ENCODE results near the gene GJC3.
"Not testable (repeated sequence)": the region's sequence is repeated elsewhere in the genome, so short reads cannot be mapped to it uniquely, and the experiment has no call there.

GJC3 gene

DNA sequence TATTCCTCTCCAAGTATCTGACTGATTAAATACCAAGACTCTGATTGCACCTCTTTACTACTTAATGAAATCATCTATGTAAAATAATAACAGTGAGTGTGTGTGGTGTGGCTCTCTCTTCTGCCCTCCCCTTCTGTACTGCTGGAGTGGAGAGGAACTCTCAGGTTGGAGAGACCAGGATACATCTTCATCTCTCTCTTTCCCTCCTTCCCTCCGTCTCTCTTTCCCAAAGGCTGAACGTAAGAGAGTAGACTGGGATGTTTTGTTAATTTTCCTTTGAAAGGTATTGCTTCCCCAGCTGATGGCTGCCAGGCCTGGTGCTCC lies 272 bp upstream of the GJC3 start:
- no peak for DNase-seq (ENCODE audit: low read depth)

DNA sequence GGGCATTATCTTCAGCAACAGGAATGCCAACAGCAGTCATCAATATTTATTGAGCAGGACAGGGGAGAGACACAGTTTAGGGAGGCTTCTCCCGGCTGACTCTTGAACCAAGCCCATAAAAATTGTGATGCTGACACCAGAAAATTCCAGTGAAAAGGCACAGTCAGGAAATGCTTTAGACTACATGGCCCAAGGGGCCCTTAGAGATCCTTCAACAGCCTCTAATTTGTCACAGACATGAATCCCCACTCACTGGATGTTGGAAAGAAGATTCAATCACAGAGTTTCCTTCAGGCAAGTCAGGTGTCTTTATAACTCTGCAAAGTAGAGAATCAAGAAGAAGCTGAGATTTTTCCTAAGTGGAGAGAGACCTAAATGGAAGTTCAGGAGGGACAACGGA lies 1.2 kb downstream of the GJC3 start:
- DNase-seq (ENCODE audit: low read depth), result no peak

DNA sequence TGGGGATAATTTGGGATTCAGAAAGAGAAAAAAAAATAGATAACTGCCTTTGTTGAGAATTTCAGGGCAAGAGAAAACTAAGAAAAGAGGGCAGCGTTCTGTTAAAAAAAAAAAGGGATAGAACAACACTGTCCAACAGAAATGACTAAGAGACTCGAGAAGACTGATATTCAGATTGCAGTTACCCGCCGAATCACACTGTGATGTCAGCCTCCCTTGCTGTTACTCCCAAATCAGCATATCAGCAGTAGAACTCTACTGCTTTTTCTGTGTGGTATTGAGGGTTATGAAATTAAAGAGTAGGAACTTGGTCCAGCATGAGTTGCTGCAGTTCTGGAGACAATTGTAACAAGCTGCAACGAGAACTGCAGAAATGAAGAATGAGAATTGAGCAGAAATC lies 1.9 kb downstream of the GJC3 start:
- no peak for DNase-seq (ENCODE audit: low read depth)

DNA sequence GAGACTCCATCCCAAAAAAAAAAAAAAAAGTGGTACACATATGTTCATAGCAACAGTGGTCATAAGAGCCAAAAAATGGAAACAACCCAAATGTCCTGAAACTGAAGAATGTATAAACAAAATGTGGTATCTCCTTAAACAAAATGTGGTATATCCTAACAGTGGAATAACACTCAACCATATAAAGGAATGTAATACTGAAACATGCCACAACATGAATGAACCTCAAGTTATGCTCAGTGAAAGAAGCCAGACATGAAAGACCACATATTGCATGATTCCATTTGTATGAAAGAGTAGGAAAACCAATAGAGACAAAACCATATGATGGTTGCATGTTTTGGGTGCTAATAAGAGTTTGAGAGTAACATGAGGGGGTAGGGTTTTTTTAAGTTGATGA lies 3.1 kb downstream of the GJC3 start:
- no peak for DNase-seq (ENCODE audit: low read depth)

DNA sequence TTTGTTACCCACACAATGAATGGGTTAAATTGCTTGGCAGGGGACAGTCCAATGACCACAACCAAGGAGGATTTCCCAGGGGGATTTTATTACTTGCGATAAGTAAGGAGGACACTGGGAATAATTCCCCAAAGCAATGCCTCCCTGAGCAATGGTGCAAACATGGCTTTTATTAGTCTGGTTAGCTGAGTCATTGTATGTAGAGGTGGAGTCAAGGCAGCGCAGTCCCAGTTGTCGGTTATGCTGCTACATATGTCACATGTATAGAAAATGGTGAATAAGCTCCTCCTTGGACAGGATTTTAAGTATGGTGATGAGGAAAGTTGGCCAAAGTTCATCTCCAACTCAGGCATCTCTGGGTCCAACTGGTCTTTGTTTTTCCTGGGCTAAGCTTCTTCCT lies 6.2 kb downstream of the GJC3 start:
- DNase-seq (ENCODE audit: low read depth), result no peak

DNA sequence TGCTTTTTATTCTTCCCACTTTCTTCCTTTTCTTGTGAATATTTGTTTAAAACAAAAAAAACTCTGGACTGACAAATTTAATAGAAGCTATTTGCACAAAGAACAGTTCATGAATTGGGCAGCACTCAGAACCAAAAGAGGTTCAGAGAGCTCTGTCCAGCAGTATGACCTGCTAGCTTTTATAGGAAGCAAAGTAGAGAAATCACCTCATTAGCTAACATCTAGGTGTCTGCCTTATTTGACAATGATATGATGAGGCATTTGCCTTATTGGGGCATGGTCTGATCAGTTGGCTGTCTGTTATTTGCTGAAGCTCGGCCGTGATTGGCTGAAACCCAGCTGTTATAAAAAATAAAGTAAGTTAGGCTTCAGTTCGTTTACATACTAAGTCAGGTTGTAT lies 9.3 kb downstream of the GJC3 start:
- DNase-seq (ENCODE audit: low read depth), result no peak

DNA sequence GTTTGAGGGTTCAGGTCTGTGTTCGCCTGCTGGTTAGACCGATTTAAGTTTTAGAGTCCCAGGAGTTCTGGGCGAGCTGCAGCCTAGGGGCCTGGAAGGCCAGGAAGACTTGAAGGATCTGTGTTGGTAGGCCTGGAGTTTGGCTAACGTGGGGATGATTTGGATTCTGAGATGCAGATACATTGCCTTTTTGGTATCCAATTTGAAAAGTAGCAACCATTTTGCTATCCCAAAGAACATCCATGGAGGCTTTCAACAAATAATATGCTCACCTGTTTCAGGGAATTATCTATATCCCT lies 9.7 kb downstream of the GJC3 start:
- no peak for DNase-seq (ENCODE audit: low read depth)

DNA sequence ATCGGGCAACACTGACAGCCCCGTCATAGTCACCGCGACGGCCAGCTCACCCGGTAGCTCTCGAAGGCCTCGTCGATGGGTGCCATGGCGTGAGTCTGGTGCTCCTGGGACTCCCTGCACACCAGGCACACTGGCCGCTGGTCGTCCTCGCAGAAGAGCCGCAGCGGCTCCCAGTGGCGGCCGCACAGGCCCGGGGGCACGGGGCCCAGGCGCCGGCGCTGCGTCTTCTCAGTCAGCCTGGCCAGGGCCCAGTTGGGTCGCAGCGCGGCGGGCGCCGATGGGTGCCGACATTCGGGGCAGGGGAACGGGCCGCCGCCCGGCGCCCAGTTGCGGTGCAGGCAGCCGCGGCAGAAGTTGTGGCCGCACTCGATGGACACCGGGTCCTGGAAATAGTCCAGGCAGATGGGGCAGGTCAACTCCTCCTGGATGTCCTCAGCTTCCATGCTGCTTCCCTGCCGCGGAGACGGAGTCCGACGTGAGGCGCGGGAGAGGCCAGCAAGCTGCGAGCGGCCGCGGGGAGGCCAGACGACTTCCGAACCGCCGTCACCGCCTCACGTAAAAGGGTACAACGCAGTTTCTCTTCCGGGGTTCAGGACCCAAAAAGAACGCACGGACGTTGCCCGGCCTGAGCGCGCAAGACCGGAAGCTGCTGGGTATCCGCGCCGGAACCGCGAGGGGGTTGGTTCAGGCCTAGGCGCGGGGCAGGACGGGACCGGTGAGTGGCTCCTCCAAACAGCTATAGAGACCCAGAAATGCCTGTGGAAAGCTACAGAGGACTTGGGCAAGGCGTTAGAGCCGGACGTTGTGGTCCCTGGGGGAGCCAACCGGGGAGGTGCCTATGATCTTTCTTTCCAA lies 10.2 kb downstream of the GJC3 start, which contains the start of gene TRIM4:
TSS of gene TRIM4 (minus strand) at position 572 of the 855 bp plus-strand sequence. CDS start at position 443, 129 bp downstream.
- DNase-seq (ENCODE audit: low read depth), result peak; percentile 76

DNA sequence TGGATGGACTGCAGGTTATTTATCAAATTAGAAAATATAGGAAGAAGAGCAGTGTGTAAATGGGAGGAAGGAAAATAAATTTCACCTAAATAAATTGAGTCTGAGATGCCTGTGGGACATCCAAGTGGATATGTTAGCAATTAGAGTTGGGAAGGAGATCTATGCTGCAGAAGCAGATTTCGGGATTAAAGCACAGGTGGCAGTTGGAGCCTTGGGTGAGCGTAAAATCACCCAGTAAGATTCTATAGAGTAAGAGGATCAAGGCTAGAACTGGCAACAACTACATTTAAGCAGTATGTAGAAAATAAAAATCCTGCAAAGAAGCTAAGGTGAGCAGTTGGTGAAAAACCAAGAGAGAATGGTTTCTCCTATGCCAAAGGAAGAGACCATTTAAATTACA lies 18.4 kb downstream of the GJC3 start:
- no peak for DNase-seq (ENCODE audit: low read depth)

DNA sequence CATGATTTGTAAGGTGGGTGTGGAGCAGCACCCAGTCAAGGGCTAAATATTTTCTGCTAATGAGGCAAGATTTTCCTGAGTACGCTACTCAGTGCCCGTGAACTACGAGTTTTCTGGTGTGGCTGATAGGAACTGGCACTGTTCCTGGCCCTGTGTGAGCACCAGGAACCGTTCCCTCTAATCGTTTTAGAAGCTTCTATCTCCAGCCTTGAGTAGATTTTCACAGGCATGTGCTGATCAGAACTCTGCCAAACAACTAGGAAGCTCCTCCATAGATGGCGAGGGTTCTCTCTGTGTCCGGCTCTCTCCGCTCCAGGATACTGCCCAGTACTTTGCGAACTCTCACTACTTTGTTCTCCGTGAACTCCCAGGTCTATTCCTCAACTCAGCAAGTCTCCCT lies 27.8 kb downstream of the GJC3 start:
- no peak for DNase-seq (ENCODE audit: low read depth)

DNA sequence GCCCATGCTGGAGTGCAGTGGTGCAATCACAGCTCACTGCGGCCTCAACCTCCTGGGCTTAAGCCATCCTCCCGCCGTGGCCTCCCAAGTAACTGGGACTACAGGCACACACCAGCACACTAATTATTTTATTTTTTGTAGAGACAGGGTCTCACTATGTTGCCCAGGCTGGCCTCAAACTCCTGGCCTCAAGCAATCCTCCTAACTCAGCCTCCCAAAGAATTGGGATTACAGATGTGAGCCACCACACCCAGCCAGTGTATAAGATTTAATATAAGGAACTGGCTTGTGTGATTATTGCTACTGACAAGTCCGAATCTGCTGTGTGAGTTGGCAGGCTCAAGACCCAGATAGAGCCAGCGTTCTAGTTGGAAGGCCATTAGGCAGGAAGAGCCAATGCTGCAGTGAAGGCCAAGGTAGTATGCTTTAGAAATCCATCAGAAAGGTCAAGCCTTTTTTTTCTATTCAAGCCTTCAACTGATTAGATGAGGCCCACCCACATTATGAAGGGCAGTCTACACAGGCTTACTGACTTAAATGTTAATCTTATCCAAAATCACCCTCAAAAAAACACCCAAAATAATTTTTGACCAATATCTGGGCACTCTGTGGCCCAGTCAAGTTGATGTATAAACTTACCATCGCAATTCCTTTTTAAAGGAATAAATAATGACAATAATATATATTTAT lies 29.4 kb downstream of the GJC3 start:
- no peak for DNase-seq (ENCODE audit: low read depth)

DNA sequence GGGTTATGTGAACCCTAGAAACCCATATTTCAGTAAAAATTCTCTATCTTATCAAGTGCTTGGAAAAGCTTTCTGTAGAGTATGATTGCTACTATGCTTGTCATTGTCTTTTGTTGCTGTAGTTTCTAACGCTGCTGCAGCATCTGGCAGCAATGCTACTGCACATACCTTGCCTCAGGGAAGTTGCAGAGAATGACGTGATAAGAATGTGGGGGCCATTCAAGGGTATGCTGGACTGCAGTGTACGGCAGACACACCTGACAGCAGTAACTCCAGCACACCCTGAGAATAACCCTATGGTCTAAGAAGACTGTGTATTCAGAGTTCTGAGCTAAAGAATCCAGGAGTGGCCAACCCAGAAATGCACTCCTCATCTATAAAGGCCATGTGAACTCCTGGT lies 30.6 kb downstream of the GJC3 start:
- DNase-seq (ENCODE audit: low read depth), result no peak

DNA sequence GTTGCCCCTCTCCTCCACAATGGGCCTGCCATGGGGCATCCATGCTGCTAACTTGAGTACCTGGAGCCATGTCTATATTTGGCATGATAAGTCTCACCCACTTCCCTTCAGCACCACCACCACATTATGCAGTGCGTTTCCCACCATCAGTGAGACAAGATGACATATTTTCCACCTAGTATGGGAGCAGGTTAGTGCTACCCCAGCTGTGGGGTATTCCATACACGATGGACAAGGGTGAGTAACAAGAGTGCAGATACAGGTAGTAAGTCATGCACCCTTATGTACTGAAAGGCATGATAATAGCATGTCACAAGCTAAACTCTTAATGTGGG lies 31.4 kb downstream of the GJC3 start:
- DNase-seq (ENCODE audit: low read depth), result no peak

DNA sequence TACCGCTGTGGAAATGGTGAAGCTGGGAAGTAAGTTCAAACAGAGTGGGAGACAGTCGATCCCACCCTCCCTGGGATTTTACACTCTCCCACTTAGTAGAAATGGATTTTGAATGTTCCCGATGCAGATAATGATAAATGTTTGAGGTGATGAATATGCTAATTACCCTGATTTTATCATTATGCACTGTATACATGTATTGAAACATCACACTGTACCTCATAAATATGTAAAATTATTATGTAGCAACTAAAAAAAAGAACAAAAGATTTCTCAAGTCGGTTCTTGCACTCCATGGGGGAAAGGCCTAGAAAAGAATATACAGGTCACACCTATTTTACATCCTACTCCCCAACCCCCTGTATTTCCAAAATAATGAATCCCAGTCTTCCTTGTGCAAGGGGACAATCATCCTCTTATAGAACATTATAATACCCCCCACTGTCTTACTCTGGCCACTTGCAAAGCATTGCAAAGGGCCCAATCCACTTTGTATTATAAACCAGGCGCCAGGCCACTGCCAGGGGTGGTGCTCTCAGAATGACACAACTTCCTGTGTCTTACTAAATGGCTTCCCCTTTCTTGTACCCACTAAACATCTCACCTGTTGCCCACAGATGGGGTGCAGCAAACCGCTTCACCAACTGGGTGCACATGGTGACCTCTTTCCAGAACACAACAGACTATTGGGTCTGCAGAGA lies 31.9 kb downstream of the GJC3 start:
- DNase-seq (ENCODE audit: low read depth), result no peak

DNA sequence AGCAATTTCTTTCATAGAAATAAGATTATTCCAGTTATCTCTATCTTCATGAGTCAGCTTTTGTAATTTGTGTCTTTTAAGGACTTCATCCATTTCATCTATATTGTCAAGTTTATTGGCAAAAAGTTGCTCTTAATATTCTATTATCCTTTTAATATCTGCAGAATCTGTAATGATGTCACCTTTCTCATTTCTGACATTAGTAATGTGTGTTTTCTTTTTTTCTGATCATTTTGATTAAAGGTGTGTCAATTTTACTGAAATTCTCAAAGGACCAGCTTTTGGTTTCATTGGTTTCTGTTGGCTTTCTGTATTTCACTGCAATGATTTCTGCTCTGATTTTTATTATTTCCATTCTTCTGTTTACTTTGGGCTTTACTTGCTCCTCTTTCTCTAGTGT lies 34.7 kb downstream of the GJC3 start:
- DNase-seq (ENCODE audit: low read depth), result no peak

DNA sequence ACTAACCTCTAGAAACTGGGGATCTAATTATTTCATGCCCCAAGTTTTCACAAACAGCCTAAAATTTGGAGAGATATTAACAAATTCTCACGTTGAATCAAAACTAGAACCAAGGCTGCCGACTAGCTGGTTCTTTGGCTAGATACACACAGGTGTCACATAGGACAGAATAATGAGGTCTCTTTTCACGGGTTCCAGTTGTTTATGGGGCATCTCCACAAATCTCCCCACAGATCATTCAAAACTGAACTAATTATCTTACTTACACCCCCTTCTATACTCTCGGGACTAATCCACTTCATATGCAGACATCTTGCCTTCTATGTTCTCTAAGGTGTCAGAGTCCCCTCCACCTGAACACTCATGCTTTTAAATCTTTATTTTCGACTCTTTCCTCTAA lies 36.1 kb downstream of the GJC3 start:
- no peak for DNase-seq (ENCODE audit: low read depth)

DNA sequence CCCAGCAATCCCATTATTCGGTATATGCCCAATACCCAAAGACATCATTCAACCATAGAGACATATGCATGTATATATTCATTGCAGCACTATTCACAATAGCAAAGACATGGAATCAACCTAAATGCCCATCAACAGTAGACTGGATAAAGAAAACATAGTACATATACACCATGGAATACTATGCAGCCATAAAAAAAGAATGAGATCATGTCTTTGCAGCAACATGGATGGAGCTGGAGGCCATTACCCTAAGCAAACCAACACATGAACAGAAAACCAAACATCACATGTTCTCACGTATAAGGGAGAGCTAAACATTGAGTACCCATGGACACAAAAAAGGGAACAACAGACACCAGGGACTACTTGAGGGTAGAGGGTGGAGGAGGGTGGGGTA lies 39.1 kb downstream of the GJC3 start:
- DNase-seq (ENCODE audit: low read depth), result not testable (repeated sequence)

DNA sequence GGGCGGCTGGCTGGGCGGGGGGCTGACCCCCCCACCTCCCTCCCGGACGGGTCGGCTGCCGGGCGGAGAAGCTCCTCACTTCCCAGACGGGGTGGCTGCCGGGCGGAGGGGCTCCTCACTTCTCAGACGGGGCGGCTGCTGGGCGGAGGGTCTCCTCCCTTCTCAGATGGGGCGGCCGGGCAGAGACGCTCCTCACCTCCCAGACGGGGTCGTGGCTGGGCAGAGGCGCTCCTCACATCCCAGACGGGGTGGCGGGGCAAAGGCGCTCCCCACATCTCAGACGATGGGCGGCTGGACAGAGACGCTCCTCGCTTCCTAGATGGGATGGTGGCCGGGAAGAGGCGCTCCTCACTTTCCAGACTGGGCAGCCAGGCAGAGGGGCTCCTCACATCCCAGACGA lies 41.1 kb downstream of the GJC3 start:
- DNase-seq (ENCODE audit: low read depth), result not testable (repeated sequence)

DNA sequence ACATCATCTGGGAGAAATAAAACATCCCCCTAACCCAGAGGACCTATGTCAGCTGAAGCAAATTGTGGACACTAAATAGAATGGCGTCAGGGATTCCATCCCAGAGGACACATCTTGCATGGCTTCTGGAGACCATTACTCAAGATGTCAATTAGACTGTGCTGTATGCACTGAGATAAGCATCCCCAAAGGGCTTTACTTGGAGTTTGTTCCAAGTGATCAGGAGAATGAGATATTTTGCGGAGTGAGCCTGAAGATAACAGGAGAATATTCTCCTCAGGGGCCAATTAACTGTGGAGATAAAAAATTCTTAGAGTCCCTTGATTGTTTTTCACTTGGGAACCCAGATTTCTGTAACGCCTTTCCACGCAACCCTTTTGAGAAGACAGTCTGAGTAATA lies 48.0 kb downstream of the GJC3 start:
- DNase-seq (ENCODE audit: low read depth), result no peak

DNA sequence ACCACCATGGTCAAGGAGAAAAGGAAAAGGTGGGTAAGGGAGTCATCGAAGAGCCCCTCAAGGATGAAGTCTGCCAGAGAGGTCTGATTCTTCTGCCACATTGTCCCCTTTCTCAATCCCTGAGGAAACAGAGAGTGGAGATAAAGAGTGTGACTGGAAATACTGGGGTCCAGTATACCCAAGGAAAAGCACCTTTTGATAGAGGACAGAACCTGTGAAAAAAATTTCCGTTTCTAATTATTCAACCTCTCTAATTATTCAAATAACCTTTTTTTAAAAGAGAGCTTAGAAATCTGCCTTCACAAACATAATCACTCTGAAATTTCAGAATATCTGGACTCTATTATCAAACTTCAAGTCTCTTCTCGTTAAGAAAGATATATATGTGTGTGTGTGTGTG lies 52.5 kb downstream of the GJC3 start, which contains the start of gene OR2AE1:
TSS of gene OR2AE1 (minus strand) at position 101 of the 400 bp plus-strand sequence. CDS start at position 101, 0 bp downstream.
- DNase-seq (ENCODE audit: low read depth), result no peak

DNA sequence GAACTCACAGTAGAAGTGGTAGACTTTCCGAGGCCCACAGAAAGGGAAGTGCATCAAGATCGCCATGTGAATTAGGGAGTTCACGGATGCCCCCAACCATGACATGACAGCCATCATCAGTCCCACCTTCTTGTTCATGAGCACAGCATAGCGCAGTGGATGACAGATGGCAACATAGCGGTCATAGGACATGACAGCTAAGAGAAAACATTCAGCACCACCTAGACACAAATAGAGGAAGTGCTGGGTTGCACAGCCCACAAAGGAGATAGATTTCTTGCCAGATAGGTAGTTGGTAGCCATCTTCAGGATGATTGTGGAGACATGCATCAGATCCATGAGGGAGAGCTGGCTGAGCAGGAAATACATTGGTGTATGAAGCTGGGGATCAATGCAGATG lies 52.9 kb downstream of the GJC3 start:
- DNase-seq (ENCODE audit: low read depth), result no peak

All from stimulated activated CD8-positive, alpha-beta memory T cell treated with anti-CD3 and anti-CD28 coated beads, Interleukin-15, amount 100 ng/mL, for 24 hours (primary cell).